ENCODE measurements around the gene IGHMBP2.
A peak's percentile ranks its signal among the peaks of the same experiment; 100 is the strongest.
"Not testable (repeated sequence)": the region's sequence is repeated elsewhere in the genome, so short reads cannot be mapped to it uniquely, and the experiment has no call there.

The IGHMBP2 gene

DNA sequence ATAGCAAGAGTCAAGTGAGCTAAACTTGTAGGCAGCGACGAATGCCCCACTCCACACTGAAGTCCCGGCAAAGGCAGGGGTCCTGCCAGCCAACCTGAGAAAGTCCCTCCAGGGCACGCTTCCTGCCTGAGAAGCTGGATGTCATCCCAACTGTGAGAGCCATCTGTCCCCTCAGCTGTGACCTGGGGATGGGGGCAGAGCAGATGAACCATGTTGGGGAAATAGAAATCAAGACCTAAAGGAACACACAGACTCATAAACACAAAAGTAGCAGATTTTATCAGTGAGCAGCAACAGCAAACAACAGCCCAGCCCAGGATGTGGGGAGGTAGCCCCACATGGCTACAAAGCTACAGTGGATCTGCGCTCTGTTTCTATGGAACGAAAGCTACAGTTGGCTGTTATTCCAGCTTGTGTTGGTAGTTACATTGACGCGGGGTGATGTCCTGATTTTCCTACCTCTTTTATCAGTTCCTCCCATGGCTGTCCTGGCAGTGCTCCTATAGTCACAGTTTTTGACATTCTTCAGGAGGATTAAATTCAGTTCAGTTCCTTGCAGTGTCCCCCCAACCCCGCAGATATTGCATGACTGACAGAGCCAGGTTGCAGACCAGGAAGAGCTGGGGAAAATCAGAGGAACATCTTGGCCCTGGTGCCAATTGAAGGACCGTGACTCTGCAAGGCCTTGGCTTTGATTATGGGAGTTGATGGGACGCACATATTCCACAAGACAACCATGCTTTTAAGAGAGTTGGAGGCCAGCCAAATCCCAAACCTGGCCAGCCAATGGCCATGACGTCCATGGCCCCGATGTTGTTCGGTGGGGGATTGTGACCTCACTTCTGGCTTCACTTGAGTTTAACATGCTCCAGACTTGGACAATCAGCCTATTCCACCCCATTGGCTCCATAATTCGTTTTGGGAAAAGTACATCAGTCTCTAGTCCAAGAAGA is 62.5 kb downstream of the IGHMBP2 start:
- DNase-seq: peak; percentile 54

GRCh38 chr11:68966894-68967780 is 63.4 kb downstream of the IGHMBP2 start:
- DNase-seq: no peak

DNA sequence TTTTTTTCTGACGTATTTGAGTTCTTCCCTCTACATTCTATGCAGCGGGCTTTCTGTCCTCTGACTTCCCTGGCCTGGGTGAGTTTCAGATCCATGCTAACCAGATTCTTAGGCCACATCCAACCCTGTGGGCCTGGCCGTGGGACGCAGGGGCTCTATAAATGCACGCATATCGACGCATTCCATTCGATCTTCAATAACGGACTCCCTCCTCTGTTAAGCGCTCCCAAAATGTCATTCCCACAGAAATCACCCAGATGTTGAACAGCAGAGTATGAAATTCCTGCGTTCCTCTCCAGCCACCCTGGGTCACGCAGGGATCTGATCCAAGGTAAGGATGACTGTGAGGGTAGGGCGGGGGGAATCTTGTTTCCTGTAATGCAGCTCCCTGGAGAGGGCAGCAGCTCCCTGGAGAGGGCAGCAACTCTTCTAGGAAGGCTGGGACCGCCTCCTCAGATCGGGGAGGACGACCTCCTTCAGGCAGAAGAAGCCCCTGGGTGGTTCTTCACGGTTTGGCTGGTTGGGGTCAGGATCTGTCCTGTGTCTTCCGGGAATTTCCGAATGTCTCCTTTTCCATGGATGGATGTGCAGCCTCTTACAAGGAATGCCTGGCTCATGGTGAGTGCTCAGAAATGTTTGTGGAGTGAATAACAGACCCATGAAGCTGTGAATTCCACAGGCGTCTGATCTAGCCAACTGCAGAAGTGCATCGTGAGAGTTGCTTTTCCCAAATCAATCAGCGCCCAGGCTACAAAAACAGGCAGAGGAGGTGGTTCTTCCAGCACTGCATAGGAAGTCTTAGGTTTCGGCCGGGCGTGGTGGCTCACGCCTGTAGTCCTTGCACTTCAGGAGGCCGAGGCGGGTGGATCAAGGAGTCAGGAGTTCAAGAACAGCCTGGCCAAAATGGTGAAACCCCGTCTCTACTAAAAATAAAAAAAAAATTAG is 64.9 kb downstream of the IGHMBP2 start:
- no peak for DNase-seq

GRCh38 chr11:68969386-68969785 is 65.7 kb downstream of the IGHMBP2 start:
- DNase-seq: no peak

DNA sequence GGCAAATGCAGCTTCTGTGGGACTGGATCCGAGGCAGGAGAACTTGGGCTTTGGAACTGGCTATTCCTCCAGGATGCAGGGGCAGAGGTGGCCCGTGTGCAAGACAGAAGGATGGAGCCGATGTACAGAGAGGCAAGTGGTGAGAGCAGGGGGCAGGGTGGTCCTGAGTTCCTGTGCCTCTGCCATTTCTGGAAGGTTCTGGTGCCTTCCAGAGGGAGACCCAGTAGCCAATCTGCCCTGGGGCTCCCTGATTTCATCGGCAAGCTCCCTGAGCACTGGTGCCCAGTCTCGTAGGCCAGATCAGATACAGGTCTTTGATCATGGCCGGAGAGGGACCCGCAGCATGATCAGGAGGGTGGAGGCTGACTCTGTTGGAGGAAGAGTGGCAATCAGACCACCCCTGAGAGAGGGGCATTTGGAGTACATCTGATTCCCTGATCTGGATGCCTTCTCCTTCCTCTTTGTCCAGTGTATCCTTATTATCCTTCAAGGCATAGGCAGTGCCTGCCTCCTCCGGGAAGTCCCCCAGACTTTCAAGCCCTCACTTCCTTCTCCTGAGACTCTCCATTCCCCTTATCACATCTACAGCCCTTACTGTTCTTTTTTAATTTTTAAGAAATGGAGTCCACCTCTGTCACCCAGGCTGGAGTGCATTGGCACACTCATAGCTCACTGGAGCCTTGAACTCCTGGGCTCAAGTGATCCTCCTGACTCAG is 67.4 kb downstream of the IGHMBP2 start:
- DNase-seq: no peak

DNA sequence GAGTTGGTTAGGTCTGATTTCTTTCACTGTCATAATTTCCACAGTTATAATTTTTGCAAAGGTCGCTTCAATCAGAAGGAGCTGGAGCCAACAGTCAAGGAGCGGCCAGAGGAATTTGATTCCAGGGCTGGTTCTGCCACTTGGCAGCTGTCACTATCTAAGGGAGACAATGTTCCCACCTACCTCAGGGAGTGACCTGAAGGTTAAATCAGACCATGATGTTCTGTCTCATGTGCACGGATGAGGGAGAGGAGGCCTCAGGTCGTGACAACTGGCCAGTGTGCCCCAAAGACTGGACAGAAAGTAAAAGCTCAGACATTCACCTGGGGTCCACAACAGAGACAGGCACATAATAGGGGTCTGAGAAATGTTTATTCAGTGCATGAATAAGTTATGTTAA is 69.5 kb downstream of the IGHMBP2 start:
- no peak for DNase-seq

GRCh38 chr11:68973706-68974105 is 70.0 kb downstream of the IGHMBP2 start:
- DNase-seq: not testable (repeated sequence)

GRCh38 chr11:68974421-68975194 is 70.9 kb downstream of the IGHMBP2 start:
- DNase-seq: no peak

DNA sequence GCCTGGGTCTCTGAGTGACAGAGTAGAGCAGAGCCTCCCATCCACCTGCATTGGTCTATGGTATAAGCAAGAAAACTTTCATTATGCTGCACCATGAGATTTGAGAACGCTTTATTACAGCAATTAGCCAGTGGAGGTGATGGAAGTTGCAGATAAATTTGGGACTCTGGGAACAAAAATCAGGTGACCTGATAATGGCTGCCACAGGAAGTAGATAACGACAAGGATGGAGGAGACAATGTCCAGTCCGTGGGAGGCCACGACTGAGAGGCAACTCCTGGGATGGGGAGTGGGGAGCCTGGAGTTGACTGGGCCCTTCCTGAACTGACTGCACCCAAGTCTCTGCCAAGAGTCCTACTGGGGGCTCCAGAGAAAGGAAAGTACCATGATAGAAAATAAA is 72.4 kb downstream of the IGHMBP2 start:
- DNase-seq: no peak

DNA sequence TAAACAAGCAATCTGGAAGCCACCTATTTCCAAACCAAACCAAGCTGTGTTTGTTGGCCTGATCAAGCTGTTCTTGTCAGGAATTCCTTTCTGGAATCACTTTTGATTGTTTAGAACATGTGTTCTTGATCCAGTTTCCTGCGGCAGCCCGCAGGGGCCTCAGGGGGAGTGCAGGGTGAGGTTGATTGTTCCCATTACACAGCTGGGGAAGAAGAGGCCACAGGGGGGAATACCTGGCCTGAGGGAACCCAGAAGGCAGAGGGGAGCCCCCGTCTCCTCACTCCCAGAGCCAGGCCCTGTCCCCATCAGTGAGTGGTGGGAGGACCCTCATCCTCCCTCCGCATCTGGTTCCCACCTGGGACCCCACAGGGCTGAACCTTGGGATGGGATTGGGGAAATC is 72.9 kb downstream of the IGHMBP2 start:
- no peak for DNase-seq

DNA sequence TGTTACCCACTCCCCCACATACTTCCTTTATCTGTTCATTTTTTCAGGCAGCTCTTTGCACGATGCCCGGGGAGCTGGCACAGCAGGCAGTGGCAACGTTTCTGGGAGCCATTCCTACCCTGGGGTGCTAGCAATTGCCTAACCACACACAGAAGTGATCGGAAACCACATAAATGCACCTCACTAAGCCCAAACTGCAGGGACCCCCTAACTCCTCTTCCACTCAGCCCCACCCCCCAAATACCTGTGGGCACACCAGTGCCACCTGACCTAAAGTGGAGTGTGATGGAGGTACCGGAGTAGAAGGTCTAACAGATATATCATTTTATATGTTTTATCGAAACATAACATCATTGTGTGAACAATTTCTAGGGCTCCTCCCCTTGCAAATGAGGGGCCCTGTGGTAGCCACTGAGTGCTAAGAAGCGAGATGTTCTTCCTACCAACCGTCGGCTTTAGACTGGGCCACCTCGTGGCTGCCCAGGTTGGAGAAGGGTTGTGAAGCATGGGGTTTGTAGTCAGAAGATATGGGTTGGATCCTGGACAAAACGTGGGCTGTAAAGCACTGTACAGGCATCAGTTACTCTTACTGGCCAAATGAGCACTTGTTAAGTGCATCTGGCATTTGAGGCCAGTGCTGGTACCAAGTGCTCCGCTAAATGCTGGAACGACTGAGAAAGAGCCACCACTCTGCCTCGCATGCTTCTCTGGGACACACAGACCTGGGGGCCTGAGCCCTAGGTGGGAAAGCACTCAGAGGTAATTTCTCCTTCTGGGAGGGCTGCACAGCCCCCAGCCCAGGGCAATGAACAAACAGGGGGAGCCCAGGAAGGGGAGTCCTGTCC is 74.3 kb downstream of the IGHMBP2 start:
- DNase-seq: no peak

GRCh38 chr11:68978626-68978930 is 74.9 kb downstream of the IGHMBP2 start:
- DNase-seq: no peak

DNA sequence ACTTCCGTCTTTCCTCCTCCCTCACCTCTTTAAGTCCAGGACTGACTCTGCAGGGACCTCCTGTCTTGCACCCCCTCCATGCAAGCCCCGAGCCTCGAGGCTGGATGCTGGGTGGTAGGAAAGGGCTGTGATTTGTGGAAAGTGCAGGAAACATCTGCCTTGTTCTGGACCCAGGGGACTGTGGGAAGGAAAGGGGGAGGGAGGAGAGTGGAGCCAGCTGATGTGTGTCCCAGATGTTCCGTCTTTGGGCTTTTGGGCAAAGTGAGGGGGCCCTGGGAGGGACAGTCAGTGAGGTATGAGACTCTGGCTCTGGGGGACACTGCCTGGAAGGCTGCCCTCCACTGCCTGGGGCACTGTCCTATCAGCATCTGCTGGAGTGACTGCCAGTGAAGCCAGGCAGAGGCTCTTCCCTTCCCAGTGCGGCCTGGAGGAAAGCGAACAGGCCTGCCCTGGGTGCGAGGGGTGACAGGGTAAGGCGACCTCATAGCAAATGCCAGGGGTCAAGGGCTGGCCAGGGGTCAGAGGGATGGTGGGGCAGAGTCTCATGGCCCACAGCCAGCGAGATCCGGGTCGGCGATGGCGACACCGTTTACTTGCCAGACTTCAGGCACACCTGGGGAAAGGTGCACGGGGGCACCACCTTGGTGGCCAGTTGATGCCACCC is 75.4 kb downstream of the IGHMBP2 start:
- no peak for DNase-seq

- no peak for DNase-seq
Observed at GRCh38 chr11:68979931-68980775, 76.5 kb downstream of the IGHMBP2 start.

DNA sequence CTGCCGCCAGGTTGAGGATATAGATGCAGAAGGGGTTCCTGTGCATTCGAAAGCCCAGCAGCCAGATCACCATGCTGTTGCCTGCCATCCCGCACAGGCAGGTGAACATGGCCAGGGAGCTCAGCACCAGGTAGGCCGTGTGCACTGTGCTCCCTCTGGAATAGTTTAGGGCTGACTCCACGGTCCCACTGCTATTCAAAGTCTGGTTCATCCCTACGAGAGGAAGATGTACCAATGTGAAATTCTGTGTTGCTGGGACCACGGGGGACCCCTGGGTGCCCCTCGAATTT is 77.0 kb downstream of the IGHMBP2 start, which contains the start of gene MRGPRD:
MRGPRD (minus strand) TSS at position 211 of the 290 bp plus-strand sequence; CDS start at position 211, 0 bp downstream.
- DNase-seq: no peak

- no peak for DNase-seq
Observed at GRCh38 chr11:68982134-68982533, 78.4 kb downstream of the IGHMBP2 start.

GRCh38 chr11:68983801-68984200 is 80.1 kb downstream of the IGHMBP2 start:
- no peak for DNase-seq

DNA sequence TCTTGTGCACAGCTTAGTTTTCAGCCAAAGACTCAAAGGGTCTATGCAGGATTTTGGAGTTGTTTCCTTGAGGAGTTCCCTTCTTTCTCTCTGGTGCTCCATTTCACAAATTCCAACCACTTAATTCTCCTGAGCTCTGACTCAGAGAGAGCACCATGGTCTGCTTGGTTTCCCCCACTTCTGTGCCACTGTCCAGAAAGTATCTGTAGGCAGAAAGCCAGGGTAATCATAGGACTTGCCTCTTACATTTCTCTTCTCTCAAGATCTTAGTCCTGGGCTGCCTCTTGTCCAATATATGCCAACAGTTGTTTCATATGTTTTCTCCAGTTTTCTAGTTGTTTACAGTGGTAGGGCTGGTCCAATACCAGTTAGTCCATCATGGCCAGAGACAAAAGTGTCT is 83.5 kb downstream of the IGHMBP2 start:
- no peak for DNase-seq

DNA sequence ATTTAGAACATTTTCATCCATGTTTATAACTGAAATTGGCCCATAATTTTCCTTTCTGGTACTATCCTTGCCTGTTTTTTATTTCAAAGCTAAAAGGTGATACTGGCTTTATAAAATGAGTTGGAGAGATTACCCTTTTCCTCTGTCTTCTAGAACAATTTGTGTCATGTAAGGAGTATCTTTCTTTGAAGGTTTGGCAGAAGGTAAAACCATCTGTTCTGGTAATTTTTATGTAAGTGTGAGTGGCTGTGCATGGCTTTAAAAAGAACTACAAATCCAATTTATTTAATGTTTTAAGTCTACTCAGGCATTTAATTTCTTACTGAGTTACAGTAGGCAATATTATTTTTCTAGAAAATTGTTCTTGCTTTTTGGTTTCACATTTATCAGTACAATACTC is 84.8 kb downstream of the IGHMBP2 start:
- no peak for DNase-seq
